HG02970 (cell line): ENCODE data around the gene SLC13A4.

Experiments
- ATAC-seq: cut with Tn5 transposase; IDR thresholded peaks from one replicate; pipeline ENCODE4 v1.9.1; 2021; ENCODE audit warnings: mild to moderate bottlenecking, moderate library complexity, moderate number of reproducible peaks; ENCODE audit not compliant: unreplicated experiment, low FRiP score

SLC13A4 gene

DNA sequence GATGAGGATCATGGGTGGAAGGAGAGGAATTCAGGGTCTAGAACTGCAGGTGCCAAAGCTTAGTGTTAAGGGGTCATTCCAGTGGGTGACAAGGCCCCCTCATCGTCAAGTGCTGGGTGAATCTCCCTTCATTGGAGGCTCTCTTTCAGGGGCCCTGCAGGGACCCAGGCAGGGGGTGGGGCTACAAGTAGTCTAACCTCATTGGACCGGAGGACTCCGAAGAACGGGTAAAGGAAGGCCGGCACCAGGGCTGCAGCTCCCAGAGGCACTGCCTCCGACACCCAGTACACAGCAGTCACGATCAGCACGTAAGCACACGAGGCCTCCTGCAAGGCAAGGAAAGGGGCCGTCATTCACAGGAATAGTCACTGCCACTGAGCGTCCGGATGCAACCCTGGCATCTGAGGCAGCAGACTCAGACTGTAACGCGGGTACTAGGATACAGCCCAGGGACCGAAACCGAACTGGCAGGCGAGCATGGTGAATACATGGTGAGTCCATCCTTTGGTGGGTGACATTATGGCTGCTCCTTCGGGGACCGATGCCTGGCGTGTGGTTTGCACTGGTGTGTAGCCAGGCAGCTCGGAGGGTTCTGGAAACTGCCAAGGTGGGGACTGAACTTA lies 6.7 kb downstream of the SLC13A4 start:
- ATAC-seq = no peak

- no peak for ATAC-seq
Measured at GRCh38 chr7:135719688-135720087, 8.3 kb downstream of the SLC13A4 start.

DNA sequence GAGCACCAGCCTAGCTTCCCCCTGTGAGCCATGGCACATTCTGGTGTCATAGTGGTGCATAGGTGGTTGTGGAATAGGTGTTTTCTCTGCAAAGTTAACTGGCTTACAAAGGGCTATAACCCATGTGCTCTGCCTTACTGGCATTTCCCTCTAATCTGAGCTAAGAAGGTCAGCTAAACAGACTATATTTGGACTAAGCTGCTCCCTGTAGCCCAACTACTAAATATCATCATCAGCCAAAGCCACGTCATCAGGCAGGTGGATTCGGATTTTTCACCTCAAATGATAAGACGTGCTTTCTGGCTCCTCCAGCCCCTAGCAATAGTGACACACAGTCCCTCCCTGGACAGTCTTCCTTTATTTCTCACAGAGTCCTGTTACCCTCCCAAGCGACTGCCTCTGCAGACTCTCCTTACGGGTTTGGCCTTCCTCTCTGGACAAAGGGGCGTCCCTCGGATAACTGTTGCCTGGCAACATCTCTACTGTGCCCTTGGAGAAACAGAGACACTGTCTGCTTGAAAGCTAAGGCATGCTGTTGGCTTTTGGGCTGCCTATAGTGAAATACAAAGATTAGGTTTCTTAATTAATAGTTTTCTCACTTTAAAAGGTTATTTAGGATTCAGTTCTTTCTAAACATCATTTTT lies 9.1 kb downstream of the SLC13A4 start:
- no peak for ATAC-seq

DNA sequence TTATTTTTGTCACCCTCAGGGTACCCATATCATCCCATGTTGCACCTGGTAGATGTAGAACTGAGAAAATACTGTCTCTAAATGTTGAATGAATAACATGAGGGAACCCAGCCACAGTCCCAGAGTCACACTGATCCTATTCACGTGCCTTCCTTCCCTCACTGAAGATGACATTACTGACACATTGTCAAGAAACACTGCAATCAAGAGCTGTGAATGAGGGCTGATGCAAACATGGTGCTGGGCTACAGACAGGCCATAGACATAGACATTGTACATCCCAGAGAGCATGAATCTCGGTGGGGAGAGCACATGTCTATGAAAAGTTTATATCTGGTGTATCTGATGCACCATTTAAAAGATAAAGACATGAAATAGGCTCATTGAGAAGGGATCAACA lies 9.8 kb downstream of the SLC13A4 start:
- ATAC-seq = no peak

DNA sequence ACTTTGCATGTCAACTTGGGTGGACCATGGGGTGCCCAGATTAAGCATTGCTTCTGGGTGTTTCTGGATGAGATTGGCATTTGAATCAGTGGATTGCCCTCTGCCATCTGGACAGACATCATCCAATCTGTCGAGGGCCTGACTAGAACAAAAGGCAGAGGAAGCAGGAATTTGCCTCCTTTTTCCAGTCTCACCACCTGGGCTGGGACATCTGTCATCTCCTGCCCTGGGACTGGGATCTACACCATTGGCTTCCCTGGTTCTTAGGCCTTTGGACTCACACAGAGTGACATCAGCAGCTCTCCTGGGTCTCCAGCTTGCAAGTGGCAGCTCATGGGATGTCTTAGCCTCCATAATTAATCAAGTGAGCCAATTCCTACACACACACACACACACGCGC lies 10.3 kb downstream of the SLC13A4 start:
- no peak for ATAC-seq

GRCh38 chr7:135716677-135717238 lies 11.2 kb downstream of the SLC13A4 start:
- ATAC-seq = no peak

DNA sequence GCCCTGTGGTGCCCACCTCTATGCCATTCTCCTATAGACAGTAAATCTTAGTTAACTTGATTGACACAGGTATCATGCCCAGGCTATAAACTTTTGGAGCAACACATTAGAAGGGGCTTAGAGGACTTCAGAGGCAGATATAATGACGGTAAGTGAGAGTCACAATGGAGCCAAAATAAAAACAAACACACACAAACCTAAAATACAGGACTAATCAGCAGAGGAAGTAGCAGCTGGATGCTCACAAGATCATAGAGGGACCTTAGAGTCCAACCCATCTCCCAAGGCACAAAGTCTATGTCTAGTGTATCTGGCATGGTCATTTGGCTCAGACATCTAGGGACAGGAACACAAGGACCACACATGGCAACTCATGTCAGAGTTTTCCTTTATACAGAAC lies 12.3 kb downstream of the SLC13A4 start:
- no peak for ATAC-seq

GRCh38 chr7:135715055-135715522 lies 12.9 kb downstream of the SLC13A4 start:
- no peak for ATAC-seq

- no peak for ATAC-seq
Measured at GRCh38 chr7:135714534-135715009, 13.4 kb downstream of the SLC13A4 start.

DNA sequence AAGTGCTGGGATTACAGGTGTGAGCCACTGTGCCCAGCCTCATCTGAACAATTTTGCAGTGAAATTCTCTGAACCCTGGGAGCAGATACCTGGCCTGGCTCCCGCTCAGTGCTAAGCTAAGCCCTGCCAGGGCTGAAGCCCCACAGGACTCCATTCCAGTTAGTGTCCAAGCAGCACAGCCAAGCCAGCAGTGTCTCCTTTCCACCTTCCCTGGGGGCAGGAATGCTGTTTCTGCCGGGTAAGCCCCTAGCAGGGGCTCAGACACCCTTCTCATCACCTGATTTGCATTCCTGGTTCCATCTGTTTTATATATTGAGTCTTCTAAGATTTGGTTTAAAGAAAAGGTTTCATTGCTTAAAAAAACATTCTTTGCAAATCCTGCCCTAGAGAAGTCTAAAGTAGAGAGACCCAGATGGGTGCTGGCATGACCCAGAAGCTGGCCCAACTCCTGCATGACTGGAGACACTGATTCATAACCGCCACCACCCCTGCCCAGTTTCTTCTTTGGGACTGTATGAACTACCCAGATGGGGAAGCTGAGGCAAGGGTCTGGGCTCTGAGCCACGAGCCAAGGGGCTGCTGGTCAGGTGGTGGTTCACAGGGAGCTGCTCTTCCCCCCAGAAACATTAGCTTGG lies 14.0 kb downstream of the SLC13A4 start:
- ATAC-seq = no peak

- no peak for ATAC-seq
Measured at GRCh38 chr7:135712796-135713195, 15.2 kb downstream of the SLC13A4 start.

GRCh38 chr7:135712182-135712782 lies 15.7 kb downstream of the SLC13A4 start:
- no peak for ATAC-seq

- no peak for ATAC-seq
Measured at GRCh38 chr7:135711139-135711469, 16.9 kb downstream of the SLC13A4 start.

DNA sequence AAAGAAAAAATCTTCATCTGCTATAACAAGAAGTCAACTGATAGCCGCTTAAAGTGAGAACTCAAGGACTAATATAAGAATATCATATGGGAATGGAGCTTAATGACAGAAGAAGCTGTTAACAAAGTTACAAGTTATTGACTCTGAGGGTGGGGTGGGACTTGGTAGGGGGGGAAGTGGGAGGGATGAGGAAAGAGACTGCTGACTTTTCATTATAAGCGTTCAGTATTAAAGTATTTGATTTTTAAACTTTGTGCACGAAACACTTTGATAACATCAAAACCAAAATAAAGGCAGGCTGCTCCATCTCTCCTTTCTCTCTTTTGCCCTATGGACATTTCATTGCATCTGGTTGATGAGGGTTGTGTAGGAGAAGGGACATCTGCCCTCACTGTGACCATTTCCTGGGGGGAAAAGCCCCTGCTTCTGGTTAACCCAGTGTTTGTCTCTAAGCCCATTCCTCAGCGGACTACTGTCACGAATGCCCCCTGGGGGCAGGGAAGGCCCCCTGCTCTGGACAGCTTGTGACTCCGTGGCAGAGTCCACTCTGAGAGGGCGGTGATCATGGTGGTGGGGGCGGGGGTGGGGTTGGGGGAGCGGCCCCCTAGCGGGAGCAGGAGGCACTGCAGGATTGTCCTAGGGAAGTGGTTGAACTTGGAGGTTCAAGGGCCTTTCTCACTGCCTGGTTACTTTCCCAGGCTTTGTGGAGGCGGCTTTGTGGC lies 17.4 kb downstream of the SLC13A4 start:
- ATAC-seq = no peak

DNA sequence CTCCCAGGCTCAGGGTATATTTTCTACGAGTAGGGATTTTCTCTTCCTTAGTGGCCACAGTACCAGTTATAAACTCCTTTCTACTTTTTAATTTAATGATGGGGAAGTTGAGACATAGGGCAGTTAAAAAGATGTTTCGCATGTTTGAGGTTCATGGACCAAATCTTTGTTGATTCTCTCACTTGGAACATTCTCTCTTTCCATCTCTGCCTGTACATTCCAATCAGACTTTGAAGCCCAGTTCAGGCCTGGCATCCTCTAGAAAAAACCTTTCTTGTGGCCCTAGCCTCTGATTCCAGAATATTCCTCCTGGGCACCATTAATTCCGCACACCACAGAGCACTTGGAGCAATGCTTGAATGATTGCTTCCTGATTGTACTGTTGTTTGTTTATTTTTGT lies 18.5 kb downstream of the SLC13A4 start:
- no peak for ATAC-seq

GRCh38 chr7:135708041-135708440 lies 19.9 kb downstream of the SLC13A4 start:
- ATAC-seq = no peak

DNA sequence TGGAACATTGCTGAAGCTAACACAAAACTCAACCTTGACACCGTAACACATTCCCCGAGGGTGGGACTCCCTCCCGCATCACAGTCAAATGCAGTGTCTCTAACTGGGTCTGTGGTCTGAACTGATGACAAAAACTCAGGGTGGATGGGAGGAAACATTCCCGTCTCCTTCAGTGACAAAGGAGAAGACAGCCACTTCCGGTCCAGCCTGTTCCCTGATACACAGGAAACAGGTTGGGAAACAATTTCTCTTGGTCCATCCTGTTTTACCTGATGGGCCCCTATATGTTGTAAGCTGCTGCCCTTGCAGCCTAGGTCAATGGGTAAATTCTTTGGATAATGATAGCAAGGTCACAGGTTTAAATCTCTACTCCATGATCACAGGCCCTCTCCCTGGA lies 20.4 kb downstream of the SLC13A4 start:
- no peak for ATAC-seq

- no peak for ATAC-seq
Measured at GRCh38 chr7:135706858-135707569, 21.0 kb downstream of the SLC13A4 start.

DNA sequence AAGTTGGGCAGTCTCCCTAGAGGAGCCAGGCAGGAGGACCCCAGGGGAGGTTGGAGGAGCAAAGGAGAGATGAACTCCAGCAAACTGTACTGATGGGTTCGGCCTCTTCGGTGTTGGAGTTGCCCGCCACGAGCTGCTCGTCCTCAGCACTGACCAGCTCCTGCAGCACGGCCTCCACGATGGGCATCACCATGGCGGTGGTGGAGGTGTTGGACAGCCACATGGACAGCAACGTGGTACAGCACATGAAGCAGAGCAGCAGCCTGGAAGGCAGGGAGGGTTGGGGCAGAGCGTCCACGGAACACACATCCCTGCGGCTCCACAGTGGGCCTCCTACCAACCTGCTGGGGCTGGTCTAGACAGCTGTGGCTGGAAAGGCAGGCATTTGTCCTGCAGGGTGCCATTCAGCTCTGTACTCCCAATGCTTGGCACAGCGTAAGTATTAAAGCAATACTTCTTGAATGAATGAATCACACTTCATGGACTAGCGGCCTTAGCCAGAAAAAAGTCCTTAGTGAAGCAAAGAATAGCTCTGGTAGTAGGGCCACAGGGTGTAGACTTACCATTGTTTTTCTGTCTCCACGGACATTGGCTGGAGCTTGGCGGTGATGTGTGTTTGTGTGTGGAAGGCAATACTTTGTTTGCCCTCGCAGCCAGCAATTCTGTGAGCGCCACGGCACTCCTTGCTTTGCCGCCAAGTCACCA lies 21.8 kb downstream of the SLC13A4 start:
- no peak for ATAC-seq
